A549 (cell line): Measurements from ENCODE around the gene NGB.

Experiments
- CEBPB ChIP-seq, 2 experiments: fragments of >200 bp in 1 of 2; sonication (Bioruptor Twin) in 1 of 2; formaldehyde crosslinking in 1 of 2; IDR thresholded peaks; 2 replicates each; pipeline ENCODE4 v1.6.1; 2012 to 2016
- CTCF ChIP-seq: fragments of >200 bp; sonication (Bioruptor Twin); formaldehyde crosslinking; IDR thresholded peaks from 3 replicates; pipeline ENCODE4 v1.5.1; 2016
- EHF ChIP-seq: fragments of 250-450 bp; sonication (Bioruptor Pico); IDR thresholded peaks from 2 replicates; pipeline ENCODE4 v1.5.0; 2020; ENCODE audit warnings: mild to moderate bottlenecking
- ELK1 ChIP-seq: fragments of 150-350 bp; IDR thresholded peaks from 2 replicates; pipeline ENCODE4 v1.6.1; 2014; ENCODE audit warnings: low read depth, mild to moderate bottlenecking, low read length
- EP300 ChIP-seq, 2 experiments: fragments of >200 bp; sonication (Bioruptor Twin); formaldehyde crosslinking; IDR thresholded peaks; 2 replicates in 1 of 2; 3 replicates in 1 of 2; pipeline ENCODE4 v1.6.1; 2016 to 2017
- JUN ChIP-seq, 2 experiments: fragments of >200 bp; sonication (Bioruptor Twin); formaldehyde crosslinking; IDR thresholded peaks; 2 replicates in 1 of 2; 3 replicates in 1 of 2; pipeline ENCODE4 v1.6.1; 2016 to 2017
- MAFK ChIP-seq: fragments of 450-650 bp; IDR thresholded peaks from 2 replicates; pipeline ENCODE4 v1.6.1; 2014; ENCODE audit not compliant: partially characterized antibody
- NR3C1 ChIP-seq: fragments of >200 bp; sonication (Bioruptor Twin); formaldehyde crosslinking; IDR thresholded peaks from 3 replicates; pipeline ENCODE4 v1.6.1; 2017
- POLR2A ChIP-seq: IDR thresholded peaks from 2 replicates; pipeline ENCODE4 v1.6.1; 2012; ENCODE audit warnings: mild to moderate bottlenecking, low read length
- RFX5 ChIP-seq: fragments of 450-650 bp; IDR thresholded peaks from 2 replicates; pipeline ENCODE4 v1.7.1; 2014; ENCODE audit warnings: antibody characterized with exemption, mild to moderate bottlenecking, moderate library complexity
- RNF2 ChIP-seq: fragments of 200-600 bp; sonication (generic); IDR thresholded peaks from 2 replicates; pipeline ENCODE4 v1.6.1; 2016; ENCODE audit warnings: low read depth, mild to moderate bottlenecking, antibody characterized with exemption, moderate library complexity, borderline replicate concordance
- TF ChIP-seq, protein P1 (sequence below): fragments of 250-450 bp; sonication (Bioruptor Pico); IDR thresholded peaks from 2 replicates; pipeline ENCODE4 v1.5.0; 2021; ENCODE audit warnings: mild to moderate bottlenecking, moderate library complexity, borderline replicate concordance
- TF ChIP-seq, protein P2 (sequence below): IDR thresholded peaks from 2 replicates; pipeline ENCODE4 v1.6.1; 2012

DNA sequence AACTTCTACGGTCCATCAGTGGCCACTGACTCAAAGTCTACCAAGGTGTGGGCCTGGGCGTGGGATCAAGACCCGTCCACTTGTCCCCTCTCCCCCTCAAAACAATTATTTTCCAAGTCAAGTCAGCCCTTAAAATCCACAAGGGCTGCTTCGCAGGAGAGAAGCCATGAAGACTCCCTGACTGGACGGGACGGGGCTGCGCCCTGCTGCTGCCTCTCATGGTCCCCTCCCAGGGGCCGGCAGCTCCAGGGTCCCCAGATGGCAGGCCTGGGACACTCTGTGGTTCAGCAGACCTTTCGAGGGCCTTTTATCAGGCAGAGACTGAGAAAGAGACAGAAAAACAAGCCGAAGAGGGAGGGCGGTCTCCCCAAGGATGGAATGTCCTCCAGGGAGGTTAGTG lies 10.8 kb downstream of the NGB start:
- TF ChIP-seq JUN (IDR thresholded peaks at IDR 0.05) (no peak), CTCF (no peak), CEBPB (IDR thresholded peaks at IDR 0.05) (no peak), EP300 (IDR thresholded peaks at IDR 0.05) (no peak), RFX5 (no peak), RNF2 (no peak), NR3C1 (no peak), ELK1 (no peak), EHF (CRISPR knock-in tag) (no peak), POLR2A (no peak), MAFK (no peak)
- TF ChIP-seq, protein P1, sequence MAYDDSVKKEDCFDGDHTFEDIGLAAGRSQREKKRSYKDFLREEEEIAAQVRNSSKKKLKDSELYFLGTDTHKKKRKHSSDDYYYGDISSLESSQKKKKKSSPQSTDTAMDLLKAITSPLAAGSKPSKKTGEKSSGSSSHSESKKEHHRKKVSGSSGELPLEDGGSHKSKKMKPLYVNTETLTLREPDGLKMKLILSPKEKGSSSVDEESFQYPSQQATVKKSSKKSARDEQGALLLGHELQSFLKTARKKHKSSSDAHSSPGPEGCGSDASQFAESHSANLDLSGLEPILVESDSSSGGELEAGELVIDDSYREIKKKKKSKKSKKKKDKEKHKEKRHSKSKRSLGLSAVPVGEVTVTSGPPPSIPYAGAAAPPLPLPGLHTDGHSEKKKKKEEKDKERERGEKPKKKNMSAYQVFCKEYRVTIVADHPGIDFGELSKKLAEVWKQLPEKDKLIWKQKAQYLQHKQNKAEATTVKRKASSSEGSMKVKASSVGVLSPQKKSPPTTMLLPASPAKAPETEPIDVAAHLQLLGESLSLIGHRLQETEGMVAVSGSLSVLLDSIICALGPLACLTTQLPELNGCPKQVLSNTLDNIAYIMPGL (CRISPR knock-in tag): no peak
- TF ChIP-seq, protein P2, sequence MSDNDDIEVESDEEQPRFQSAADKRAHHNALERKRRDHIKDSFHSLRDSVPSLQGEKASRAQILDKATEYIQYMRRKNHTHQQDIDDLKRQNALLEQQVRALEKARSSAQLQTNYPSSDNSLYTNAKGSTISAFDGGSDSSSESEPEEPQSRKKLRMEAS: no peak
